ENCODE measurements around the gene RRAS.
"Not testable (repeated sequence)": the region's sequence is repeated elsewhere in the genome, so short reads cannot be mapped to it uniquely, and the experiment has no call there.

The RRAS gene

DNA sequence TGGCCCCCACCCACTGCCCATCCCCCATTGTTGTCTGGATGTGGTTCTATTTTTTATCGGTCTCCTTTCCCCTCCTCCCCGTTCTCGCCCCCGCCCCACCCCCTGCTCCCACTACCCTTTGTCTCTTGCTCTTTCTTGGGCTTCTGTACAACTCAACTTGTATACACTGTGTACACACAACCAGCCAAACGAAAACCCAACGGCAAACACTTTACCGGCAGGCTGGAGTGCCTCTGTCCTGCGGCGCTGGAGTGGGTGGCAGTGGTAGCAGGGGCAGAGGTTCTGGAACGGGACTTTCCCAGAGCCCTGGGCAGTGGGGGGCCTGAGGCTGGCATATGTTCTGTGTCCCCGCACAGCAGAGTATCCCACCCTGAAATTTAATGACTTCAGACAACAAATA lies 13.7 kb downstream of the RRAS start:
- DNase-seq: no peak

- DNase-seq: no peak
Observed at GRCh38 chr19:49624967-49625910, 14.7 kb downstream of the RRAS start.

DNA sequence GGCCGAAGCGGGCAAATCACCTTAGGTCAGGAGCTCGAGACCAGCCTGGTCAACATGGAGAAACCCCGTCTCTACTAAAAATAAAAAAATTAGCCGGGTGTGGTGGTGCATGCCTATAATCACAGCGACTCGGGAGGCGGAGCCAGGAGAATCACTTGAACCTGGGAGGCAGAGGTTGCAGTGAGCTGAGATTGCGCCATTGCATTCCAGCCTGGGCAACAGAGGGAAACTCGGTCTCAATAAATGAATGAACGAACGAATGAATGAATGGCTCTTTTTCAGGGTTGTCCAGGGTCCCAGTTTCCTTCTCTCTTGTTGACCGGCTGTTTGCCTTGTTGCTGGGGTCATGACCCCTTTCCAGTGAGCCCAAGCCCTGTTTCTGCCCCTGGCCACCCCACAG lies 22.1 kb downstream of the RRAS start:
- DNase-seq: not testable (repeated sequence)

DNA sequence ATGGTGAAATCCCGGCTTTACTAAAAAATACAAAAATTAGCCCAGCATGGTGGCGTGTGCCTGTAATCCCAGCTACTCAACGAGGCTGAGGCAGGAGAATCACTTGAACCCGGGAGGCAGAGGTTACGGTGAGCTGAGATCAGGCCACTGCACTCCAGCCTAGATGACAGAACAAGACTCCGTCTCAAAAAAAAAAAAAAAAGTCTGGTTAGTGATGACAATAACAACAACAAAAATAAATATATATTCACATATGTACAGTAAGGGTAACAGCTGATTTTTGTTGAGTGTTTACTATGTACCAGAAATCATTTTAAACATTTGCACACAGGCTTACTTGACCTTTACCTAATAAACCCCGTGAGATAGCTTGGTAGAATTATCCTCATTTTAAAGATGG lies 23.0 kb downstream of the RRAS start:
- DNase-seq: no peak

GRCh38 chr19:49616532-49616931 lies 23.4 kb downstream of the RRAS start:
- no peak for DNase-seq

DNA sequence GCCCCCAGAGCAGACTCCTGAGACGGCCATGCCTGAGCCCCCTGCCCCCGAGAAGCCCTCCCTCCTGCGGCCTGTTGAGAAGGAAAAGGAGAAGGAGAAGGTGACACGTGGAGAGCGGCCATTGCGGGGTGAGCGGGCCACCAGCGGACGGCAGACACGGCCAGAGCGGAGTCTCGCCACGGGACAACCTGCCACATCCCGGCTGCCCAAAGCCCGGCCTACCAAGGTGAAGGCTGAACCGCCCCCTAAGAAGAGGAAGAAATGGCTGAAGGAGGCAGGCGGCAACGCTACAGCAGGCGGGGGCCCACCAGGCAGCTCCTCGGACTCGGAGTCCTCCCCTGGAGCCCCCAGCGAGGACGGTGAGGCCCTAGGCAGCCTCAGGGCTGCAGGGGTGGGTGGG lies 24.1 kb downstream of the RRAS start:
- no peak for DNase-seq

GRCh38 chr19:49614096-49614833 lies 25.7 kb downstream of the RRAS start:
- no peak for DNase-seq

DNA sequence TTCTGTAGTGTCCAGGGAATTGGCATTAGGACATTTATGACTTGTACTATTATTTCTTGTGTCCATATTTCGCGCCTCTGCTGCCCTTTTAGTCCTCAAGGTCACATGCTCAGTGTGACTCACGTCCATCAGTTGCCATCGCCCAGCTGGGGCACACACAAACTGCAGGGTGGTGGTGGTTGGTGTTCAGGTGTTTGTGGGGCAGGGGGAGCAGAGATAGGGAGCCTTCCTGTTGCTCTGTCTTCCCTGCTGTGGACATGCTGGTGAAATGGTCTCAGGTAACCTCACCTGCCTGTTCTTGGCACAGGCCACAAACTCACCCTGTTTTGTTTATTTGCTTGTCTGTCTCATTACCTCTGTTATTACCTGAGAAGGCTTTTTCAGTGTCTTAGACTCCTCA lies 26.6 kb downstream of the RRAS start:
- no peak for DNase-seq

DNA sequence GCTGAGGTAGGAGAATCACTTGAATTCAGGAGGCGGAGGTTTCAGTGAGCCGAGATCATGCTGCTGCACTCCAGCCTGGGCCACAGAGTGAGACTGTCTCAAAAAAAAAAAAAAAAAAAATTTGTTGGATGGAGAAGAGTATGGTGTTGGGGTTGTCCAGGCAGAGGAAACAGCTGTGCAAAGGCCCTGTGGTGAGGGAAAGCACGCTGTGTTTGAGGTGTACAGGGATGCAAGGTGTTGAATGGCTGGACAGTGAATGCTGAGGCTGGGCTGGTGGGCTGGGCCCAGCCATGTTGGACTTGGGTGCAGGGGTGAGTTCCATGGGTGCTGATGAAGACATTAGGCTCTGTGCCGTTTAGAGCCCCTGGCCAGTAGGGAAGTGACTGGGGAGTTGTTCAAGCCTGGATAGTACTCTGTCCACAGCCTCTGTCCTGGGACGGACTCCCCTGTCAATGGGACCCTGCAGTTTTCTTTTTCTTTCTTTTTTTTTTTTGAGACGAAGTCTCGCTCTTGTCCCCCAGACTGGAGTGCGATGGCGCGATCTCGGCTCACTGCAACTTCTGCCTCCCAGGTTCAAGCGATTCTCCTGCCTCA lies 30.3 kb downstream of the RRAS start:
- no peak for DNase-seq

- no peak for DNase-seq
Observed at GRCh38 chr19:49605605-49606004, 34.3 kb downstream of the RRAS start.

- no peak for DNase-seq
Observed at GRCh38 chr19:49602806-49603205, 37.1 kb downstream of the RRAS start.

GRCh38 chr19:49601482-49602038 lies 38.4 kb downstream of the RRAS start:
- no peak for DNase-seq

GRCh38 chr19:49599378-49600295 lies 40.3 kb downstream of the RRAS start:
- DNase-seq: no peak

GRCh38 chr19:49597703-49597974 lies 42.3 kb downstream of the RRAS start:
- no peak for DNase-seq

DNA sequence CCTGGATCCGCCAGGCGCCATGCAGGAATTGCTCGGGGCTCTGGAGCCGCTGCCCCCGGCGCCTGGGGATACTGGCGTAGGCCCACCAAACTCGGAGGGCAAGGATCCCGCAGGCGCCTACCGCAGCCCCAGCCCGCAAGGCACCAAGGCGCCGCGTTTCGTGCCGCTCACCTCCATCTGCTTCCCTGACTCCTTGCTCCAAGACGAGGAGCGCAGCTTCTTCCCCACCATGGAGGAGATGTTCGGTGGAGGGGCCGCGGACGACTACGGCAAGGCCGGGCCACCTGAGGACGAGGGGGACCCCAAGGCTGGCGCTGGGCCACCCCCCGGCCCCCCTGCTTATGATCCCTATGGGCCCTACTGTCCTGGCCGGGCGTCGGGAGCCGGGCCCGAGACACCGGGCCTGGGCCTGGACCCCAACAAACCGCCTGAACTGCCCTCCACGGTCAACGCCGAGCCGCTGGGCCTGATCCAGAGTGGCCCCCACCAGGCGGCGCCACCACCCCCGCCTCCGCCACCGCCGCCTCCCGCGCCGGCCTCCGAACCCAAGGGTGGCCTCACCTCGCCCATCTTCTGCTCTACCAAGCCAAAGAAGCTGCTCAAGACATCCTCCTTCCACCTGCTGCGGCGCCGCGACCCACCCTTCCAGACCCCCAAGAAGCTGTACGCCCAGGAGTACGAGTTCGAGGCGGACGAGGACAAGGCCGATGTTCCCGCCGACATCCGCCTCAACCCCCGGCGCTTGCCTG lies 42.8 kb downstream of the RRAS start:
- DNase-seq: no peak

- no peak for DNase-seq
Observed at GRCh38 chr19:49596407-49596806, 43.5 kb downstream of the RRAS start.

DNA sequence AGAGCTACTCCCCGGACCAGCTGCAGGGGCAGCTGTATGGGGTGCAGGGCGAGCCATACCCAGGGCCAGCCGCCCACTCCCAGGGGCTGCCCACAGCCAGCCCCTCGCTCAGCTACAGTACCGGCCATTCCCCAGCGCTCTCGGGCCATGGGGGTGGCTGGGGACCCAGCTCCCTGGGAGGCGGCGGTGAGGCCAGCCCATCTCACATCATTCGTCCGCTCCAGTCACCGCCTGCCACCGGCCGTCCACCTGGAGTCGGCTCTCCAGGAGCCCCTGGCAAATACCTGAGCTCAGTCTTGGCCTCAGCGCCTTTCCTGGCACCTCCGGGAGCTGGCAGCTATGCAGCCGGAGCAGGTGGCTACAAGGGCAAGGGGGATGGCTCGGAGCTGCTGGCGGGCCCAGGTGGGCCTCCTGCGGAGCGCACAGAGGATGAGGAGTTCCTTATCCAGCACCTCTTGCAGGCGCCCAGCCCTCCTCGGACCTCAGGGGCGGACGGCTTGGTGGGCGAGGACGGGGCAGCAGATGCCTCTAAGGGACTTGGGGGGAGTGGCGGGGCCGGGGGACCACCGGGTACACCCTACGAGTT lies 44.0 kb downstream of the RRAS start:
- no peak for DNase-seq

- DNase-seq: no peak
Observed at GRCh38 chr19:49594993-49595818, 44.7 kb downstream of the RRAS start.

GRCh38 chr19:49594157-49594992 lies 45.6 kb downstream of the RRAS start:
- DNase-seq: no peak

Data from CD4-positive, alpha-beta T cell treated with Interleukin-6 for 4 hours (primary cell).